GM12891 (cell line): ENCODE measurements around the gene DDRGK1.

ENCODE experiments used
- POLR2A ChIP-seq: IDR thresholded peaks from 2 replicates; pipeline ENCODE4 v1.6.1; 2011; ENCODE audit warnings: low read depth, low read length, control low read depth
- TAF1 ChIP-seq: IDR thresholded peaks from 2 replicates; pipeline ENCODE4 v1.6.1; 2011; ENCODE audit warnings: low read depth, low read length, control low read depth

GRCh38 chr20:3180319-3180718, 24.2 kb downstream of the DDRGK1 start:
- TF ChIP-seq POLR2A, result no peak
- TF ChIP-seq TAF1, result no peak
